Measurements from ENCODE around the gene TMC2. TPM values are rescaled to one million over a fixed set of nuclear protein-coding genes. Genes with fewer than 3 reads are reported as not detected.

The TMC2 gene
- total RNA-seq, 1 donor from 2014 or later, result not detected

DNA sequence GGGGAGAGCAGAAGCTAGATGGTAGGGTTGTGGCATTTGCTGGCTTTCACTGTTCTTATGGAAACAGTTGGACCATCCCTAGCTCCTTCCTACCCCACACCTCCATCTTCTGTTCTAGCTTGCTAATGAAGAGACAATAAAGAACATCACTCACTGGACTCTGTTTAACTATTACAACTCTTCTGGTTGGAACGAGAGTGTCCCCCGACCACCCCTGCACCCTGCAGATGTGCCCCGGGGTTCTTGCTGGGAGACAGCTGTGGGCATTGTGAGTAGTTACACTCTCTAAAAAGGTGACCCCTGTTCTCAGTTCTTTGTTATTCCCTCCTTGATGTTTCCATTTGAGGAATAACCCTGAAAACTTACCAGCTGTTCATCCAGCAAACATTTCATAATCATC is 75.7 kb downstream of the TMC2 start:
- H3K36me3 Mint-ChIP-seq (ENCODE audit: low read depth), result peaks cover 2% of the 10 kb centered on the region
- DNase-seq (ENCODE audit: low read depth, low spot score), result no peak

DNA sequence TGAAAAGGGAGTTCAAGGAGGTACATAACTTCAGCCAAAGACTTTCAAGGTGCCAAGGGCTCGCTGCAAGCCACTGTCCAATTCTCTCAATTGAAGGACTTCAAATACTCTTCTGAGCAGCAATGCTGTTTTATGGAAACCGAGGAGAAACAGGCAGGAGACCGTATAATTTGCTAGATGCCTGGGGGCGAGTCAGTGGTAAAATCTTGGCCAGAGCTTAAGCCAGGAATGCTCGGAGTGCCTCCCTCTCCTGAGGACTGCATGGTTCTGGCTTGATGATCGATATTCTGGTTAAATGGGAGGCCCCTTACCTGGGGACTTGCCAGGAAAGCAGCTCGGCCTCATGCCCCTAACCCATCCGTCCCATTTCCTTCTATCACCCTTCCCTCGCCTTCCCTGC is 80.3 kb downstream of the TMC2 start:
- no peak overlapping the region for H3K27ac Mint-ChIP-seq (ENCODE audit: unreplicated experiment)
- H3K27me3 Mint-ChIP-seq (ENCODE audit: low read depth), result peaks cover 76% of the 10 kb centered on the region
- H3K9me3 Mint-ChIP-seq, result no peaks in the 10 kb centered on the region
- DNase-seq (ENCODE audit: low read depth, low spot score), result no peak
- TF ChIP-seq, protein P1, sequence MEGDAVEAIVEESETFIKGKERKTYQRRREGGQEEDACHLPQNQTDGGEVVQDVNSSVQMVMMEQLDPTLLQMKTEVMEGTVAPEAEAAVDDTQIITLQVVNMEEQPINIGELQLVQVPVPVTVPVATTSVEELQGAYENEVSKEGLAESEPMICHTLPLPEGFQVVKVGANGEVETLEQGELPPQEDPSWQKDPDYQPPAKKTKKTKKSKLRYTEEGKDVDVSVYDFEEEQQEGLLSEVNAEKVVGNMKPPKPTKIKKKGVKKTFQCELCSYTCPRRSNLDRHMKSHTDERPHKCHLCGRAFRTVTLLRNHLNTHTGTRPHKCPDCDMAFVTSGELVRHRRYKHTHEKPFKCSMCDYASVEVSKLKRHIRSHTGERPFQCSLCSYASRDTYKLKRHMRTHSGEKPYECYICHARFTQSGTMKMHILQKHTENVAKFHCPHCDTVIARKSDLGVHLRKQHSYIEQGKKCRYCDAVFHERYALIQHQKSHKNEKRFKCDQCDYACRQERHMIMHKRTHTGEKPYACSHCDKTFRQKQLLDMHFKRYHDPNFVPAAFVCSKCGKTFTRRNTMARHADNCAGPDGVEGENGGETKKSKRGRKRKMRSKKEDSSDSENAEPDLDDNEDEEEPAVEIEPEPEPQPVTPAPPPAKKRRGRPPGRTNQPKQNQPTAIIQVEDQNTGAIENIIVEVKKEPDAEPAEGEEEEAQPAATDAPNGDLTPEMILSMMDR (conservative IDR thresholded peaks at IDR 0.05), result no peak
- H3K36me3 Mint-ChIP-seq (ENCODE audit: low read depth), result no peaks in the 10 kb centered on the region
- no peak overlapping the region for H3K4me3 Mint-ChIP-seq
- no peaks in the 10 kb centered on the region for H3K4me1 Mint-ChIP-seq

More for the DNA sequence above, 75.7 kb downstream of the TMC2 start:
- H3K4me1 Mint-ChIP-seq, result no peaks in the 10 kb centered on the region
- peaks cover 63% of the 10 kb centered on the region for H3K27me3 Mint-ChIP-seq (ENCODE audit: low read depth)
- no peak overlapping the region for H3K4me3 Mint-ChIP-seq
- H3K9me3 Mint-ChIP-seq, result peaks cover 7% of the 10 kb centered on the region
- TF ChIP-seq, protein P1 (conservative IDR thresholded peaks at IDR 0.05), result no peak
- no peak overlapping the region for H3K27ac Mint-ChIP-seq (ENCODE audit: unreplicated experiment)

DNA sequence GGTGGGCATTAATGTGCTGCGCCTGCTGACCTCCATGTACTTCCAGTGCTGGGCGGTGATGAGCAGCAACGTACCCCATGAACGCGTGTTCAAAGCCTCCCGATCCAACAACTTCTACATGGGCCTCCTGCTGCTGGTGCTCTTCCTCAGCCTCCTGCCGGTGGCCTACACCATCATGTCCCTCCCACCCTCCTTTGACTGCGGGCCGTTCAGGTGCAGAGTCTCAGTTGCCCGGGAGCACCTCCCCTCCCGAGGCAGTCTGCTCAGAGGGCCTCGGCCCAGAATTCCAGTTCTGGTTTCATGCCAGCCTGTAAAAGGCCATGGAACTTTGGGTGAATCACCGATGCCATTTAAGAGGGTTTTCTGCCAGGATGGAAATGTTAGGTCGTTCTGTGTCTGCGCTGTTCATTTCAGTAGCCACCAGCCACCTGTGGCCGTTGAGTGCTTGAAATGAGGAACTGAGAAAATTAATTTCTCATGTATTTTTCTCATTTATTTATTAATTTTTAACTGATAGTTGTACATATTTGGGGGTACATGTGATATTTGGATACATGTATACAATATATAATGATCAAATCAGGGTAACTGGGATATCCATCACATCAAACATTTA is 80.8 kb downstream of the TMC2 start:
- Mint-ChIP-seq H3K27me3 (ENCODE audit: low read depth) (peaks cover 73% of the 10 kb centered on the region), H3K4me1 (no peaks in the 10 kb centered on the region), H3K9me3 (no peaks in the 10 kb centered on the region), H3K36me3 (ENCODE audit: low read depth) (no peaks in the 10 kb centered on the region), H3K27ac (ENCODE audit: unreplicated experiment) (no peak overlapping the region), H3K4me3 (no peak overlapping the region)
- TF ChIP-seq, protein P1 (conservative IDR thresholded peaks at IDR 0.05), result no peak
- no peak for DNase-seq (ENCODE audit: low read depth, low spot score)

DNA sequence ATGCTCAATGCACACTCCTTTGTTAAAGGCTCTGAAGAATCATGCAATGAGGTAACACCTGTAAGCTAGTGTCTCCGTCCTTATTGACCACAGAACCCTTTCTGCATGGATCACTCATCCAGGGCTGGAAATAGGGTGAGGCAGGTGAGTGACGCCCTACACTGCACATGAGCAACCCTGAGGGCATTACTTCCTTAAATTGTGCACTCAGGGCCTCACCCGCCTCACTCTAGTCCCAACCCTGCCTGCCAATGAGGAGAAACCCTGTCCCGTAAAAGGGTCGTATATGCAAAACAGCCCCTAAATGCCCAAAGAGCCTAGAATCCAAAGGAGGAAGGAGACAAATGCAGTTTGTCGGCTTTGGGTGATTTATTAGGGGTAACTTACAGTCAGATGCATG is 82.4 kb downstream of the TMC2 start:
- TF ChIP-seq, protein P1 (conservative IDR thresholded peaks at IDR 0.05), result no peak
- Mint-ChIP-seq H3K27me3 (ENCODE audit: low read depth) (peaks cover 72% of the 10 kb centered on the region), H3K4me1 (no peaks in the 10 kb centered on the region), H3K4me3 (no peak overlapping the region), H3K36me3 (ENCODE audit: low read depth) (no peaks in the 10 kb centered on the region), H3K27ac (ENCODE audit: unreplicated experiment) (no peak overlapping the region), H3K9me3 (no peaks in the 10 kb centered on the region)
- DNase-seq (ENCODE audit: low read depth, low spot score), result no peak

DNA sequence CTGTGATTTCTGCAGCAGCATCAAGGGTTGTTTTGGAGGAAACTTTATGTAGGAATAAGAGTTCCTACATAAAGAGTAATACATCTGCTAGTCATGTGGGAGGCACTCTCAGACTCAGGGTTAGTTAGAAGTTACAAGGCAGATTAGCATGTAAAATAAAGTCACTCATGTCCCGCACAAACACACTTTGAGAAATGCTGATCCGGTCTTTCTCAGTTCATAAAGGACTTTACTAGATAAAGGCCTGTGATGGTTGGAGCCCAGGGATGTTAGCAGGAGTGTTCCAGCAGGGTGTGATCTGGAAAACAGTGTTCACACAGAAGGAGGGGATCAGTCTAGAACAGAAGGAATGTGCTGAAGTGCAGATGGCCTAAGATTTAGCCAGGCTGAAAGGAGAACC is 83.0 kb downstream of the TMC2 start:
- Mint-ChIP-seq H3K27me3 (ENCODE audit: low read depth) (peaks cover 76% of the 10 kb centered on the region), H3K27ac (ENCODE audit: unreplicated experiment) (no peak overlapping the region)

More for the DNA sequence above, 83.0 kb downstream of the TMC2 start:
- DNase-seq (ENCODE audit: low read depth, low spot score), result no peak
- no peak overlapping the region for H3K4me3 Mint-ChIP-seq
- no peaks in the 10 kb centered on the region for H3K9me3 Mint-ChIP-seq
- H3K4me1 Mint-ChIP-seq, result no peaks in the 10 kb centered on the region
- H3K36me3 Mint-ChIP-seq (ENCODE audit: low read depth), result no peaks in the 10 kb centered on the region
- TF ChIP-seq, protein P1 (conservative IDR thresholded peaks at IDR 0.05), result no peak

All from neural crest cell (in vitro differentiated cells).